NB4 (cell line): Measurements from ENCODE around the gene FOXRED2.

Experiments
- POLR2A ChIP-seq: IDR thresholded peaks from 2 replicates; pipeline ENCODE4 v1.6.1; 2011; ENCODE audit warnings: mild to moderate bottlenecking; ENCODE audit not compliant: insufficient read length; ENCODE audit errors: extremely low read depth
- TF ChIP-seq, protein P1 (sequence below): IDR thresholded peaks from one replicate; pipeline ENCODE4 v1.5.1; 2012; ENCODE audit warnings: low read depth, low read length

DNA sequence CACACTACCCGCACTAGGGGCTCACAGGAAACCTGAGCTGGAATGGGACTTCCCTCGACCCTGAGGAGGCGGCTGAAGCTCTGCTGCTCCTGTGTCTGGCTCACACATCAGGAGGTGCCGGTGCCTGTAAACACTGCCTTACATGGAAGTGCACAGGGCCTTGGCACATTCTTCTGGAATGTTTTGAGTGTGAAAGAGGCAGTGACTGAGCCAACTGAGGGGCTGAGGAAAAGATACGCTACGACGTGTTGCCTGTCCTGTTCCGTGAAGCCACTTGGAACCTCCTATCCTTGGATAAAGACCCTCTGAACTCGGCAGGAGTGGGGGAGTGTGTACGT, 35.9 kb downstream of the FOXRED2 start:
- TF ChIP-seq, protein P1, sequence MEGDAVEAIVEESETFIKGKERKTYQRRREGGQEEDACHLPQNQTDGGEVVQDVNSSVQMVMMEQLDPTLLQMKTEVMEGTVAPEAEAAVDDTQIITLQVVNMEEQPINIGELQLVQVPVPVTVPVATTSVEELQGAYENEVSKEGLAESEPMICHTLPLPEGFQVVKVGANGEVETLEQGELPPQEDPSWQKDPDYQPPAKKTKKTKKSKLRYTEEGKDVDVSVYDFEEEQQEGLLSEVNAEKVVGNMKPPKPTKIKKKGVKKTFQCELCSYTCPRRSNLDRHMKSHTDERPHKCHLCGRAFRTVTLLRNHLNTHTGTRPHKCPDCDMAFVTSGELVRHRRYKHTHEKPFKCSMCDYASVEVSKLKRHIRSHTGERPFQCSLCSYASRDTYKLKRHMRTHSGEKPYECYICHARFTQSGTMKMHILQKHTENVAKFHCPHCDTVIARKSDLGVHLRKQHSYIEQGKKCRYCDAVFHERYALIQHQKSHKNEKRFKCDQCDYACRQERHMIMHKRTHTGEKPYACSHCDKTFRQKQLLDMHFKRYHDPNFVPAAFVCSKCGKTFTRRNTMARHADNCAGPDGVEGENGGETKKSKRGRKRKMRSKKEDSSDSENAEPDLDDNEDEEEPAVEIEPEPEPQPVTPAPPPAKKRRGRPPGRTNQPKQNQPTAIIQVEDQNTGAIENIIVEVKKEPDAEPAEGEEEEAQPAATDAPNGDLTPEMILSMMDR = no peak
- no peak for TF ChIP-seq POLR2A
